HFFc6 (cell line): Measurements from ENCODE around the gene CASS4. TPM values are rescaled to one million over a fixed set of nuclear protein-coding genes. Genes with fewer than 3 reads are reported as not detected.

Experiments
- DNase-seq: peaks from one replicate; pipeline ENCODE4 v3.0.0-alpha.2; 2018
- H3K27ac Mint-ChIP-seq: 2 replicates; pipeline ENCODE4 v1.8.0; 2020; ENCODE audit warnings: mild to moderate bottlenecking, mixed read lengths
- H3K27me3 Mint-ChIP-seq: 2 replicates; pipeline ENCODE4 v1.8.0; 2021; ENCODE audit warnings: mild to moderate bottlenecking, moderate library complexity, mixed read lengths; ENCODE audit not compliant: insufficient read depth
- H3K36me3 Mint-ChIP-seq: 2 replicates; pipeline ENCODE4 v1.8.0; 2021; ENCODE audit warnings: low read depth, mixed read lengths
- H3K4me1 Mint-ChIP-seq: 2 replicates; pipeline ENCODE4 v1.8.0; 2020; ENCODE audit warnings: low read depth, mixed read lengths
- H3K4me3 Mint-ChIP-seq: 2 replicates; pipeline ENCODE4 v1.8.0; 2020; ENCODE audit warnings: mild to moderate bottlenecking, moderate library complexity, mixed read lengths
- H3K9me3 Mint-ChIP-seq: 2 replicates; pipeline ENCODE4 v1.8.0; 2020; ENCODE audit warnings: mild to moderate bottlenecking, mixed read lengths
- CTCF ChIP-seq: fragments of 200-600 bp; sonication (generic); IDR thresholded peaks from 2 replicates; pipeline ENCODE4 v1.5.0; 2021; ENCODE audit warnings: antibody characterized with exemption, mild to moderate bottlenecking
- total RNA-seq, 6 experiments: library from RNA; stranded (reverse); fragmentation: NEBNext Ultra II Directional; extraction: Animal tissue kit (Norgen Biotek cat#: 25700); gene quantifications; 2 replicates in 1 of 6; 3 replicates in 5 of 6; pipeline ENCODE4 v1.2.3, GENCODE V29; 2021

Gene CASS4
- total RNA-seq, 6 experiments from 2014 or later, result 0.38 to 0.70 (median 0.56) TPM

DNA sequence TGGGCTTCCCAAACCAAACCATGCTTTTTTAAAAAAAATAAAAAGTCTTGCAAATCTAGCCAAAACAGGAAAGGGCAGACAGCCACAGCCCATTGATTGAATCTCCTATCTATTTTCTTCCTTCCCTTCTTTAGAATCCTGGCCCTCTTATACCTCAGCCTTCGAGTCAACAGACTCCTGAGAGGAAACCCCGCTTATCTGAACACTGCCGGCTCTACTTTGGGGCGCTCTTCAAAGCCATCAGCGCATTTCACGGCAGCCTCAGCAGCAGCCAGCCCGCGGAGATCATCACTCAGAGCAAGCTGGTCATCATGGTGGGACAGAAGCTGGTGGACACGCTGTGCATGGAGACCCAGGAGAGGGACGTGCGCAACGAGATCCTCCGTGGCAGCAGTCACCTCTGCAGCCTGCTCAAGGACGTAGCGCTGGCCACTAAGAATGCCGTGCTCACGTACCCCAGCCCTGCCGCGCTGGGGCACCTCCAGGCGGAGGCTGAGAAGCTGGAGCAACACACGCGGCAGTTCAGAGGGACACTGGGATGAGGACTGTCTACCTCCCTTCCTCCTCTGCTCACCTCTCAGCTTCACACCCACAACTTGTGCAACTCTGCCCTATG lies 46.3 kb downstream of the CASS4 start:
- no peak for DNase-seq
- H3K9me3 Mint-ChIP-seq, result no peaks in the 10 kb centered on the region
- H3K4me1 Mint-ChIP-seq, result no peaks in the 10 kb centered on the region
- no peak overlapping the region for H3K27ac Mint-ChIP-seq
- TF ChIP-seq CTCF, result no peak
- no peaks in the 10 kb centered on the region for H3K36me3 Mint-ChIP-seq
- no peak overlapping the region for H3K4me3 Mint-ChIP-seq
- H3K27me3 Mint-ChIP-seq, result no peaks in the 10 kb centered on the region; the same call in 1 of the 2 replicates

- no peak for TF ChIP-seq CTCF
- H3K27me3 Mint-ChIP-seq, result no peaks in the 10 kb centered on the region; the same call in none of the 2 replicates
- no peaks in the 10 kb centered on the region for H3K9me3 Mint-ChIP-seq
- H3K36me3 Mint-ChIP-seq, result no peaks in the 10 kb centered on the region
- no peak overlapping the region for H3K27ac Mint-ChIP-seq
- no peak overlapping the region for H3K4me3 Mint-ChIP-seq
- no peak for DNase-seq
- H3K4me1 Mint-ChIP-seq, result no peaks in the 10 kb centered on the region
These were observed 48.4 kb downstream of the CASS4 start for GRCh38 chr20:56460459-56460858.

GRCh38 chr20:56461576-56461975 lies 49.5 kb downstream of the CASS4 start:
- Mint-ChIP-seq H3K4me1 (no peaks in the 10 kb centered on the region), H3K36me3 (no peaks in the 10 kb centered on the region), H3K27me3 (no peaks in the 10 kb centered on the region; the same call in none of the 2 replicates), H3K27ac (no peak overlapping the region), H3K9me3 (no peaks in the 10 kb centered on the region), H3K4me3 (no peak overlapping the region)
- no peak for TF ChIP-seq CTCF
- DNase-seq, result no peak

GRCh38 chr20:56463428-56463827 lies 51.4 kb downstream of the CASS4 start:
- no peak overlapping the region for H3K27ac Mint-ChIP-seq
- H3K9me3 Mint-ChIP-seq, result no peaks in the 10 kb centered on the region
- DNase-seq, result no peak
- H3K36me3 Mint-ChIP-seq, result peaks cover under 1% of the 10 kb centered on the region
- no peak overlapping the region for H3K4me3 Mint-ChIP-seq
- TF ChIP-seq CTCF, result no peak
- H3K4me1 Mint-ChIP-seq, result no peaks in the 10 kb centered on the region
- H3K27me3 Mint-ChIP-seq, result peaks cover 3% of the 10 kb centered on the region

DNA sequence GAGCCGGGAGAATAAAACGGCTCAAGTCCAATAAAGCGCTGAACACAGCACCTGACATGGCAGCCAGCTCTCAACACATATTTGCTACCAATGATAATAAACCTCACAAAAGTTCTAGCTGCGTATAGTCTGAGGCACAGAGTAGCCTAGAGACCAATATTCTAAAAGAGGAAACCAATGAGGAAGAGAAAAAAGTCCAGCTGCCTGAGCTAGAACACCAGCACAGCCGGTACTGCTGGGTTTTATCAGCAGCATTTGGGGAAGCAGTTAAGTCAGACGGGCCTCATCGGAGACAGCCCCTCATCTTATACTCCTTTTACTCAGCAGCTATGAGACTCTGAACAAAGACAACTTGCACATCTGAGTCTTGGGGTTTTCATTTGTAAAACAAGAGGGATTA lies 53.9 kb downstream of the CASS4 start:
- H3K4me1 Mint-ChIP-seq, result peaks cover 23% of the 10 kb centered on the region
- no peak for TF ChIP-seq CTCF
- peaks cover 3% of the 10 kb centered on the region for H3K27me3 Mint-ChIP-seq
- no peak overlapping the region for H3K27ac Mint-ChIP-seq
- no peak for DNase-seq
- no peaks in the 10 kb centered on the region for H3K9me3 Mint-ChIP-seq
- no peak overlapping the region for H3K4me3 Mint-ChIP-seq
- peaks cover 11% of the 10 kb centered on the region for H3K36me3 Mint-ChIP-seq

DNA sequence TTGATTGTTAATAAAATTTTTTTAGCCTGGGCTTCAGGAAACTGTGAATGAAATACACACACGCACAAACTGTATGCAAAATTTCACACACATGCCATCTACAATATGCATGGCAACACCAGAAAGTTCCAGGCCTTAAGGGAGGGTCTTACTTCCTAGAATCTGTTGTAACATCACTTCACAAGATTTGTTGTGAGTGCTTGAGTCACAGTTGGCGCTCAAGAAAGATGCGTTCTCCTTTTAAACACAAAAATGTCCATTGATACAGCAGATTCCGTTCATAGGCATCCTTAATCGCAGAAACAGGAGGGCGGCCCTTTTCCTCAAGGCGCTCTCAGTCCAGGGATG lies 55.9 kb downstream of the CASS4 start:
- peaks cover 23% of the 10 kb centered on the region for H3K4me1 Mint-ChIP-seq
- TF ChIP-seq CTCF, result no peak

More for the DNA sequence above, 55.9 kb downstream of the CASS4 start:
- peaks cover 3% of the 10 kb centered on the region; the same call in 1 of the 2 replicates for H3K27me3 Mint-ChIP-seq
- H3K4me3 Mint-ChIP-seq, result peak overlapping the region; percentile 100
- peak overlapping the region; percentile 98 for H3K27ac Mint-ChIP-seq
- H3K9me3 Mint-ChIP-seq, result no peaks in the 10 kb centered on the region
- no peak for DNase-seq
- H3K36me3 Mint-ChIP-seq, result peaks cover 11% of the 10 kb centered on the region
